Panc1 (cell line): ENCODE results near the gene MMP17.

Source experiments
- POLR2AphosphoS5 ChIP-seq: IDR thresholded peaks from 2 replicates; pipeline ENCODE4 v1.6.1; 2012; ENCODE audit warnings: mild to moderate bottlenecking, low read depth, low read length, moderate library complexity
- REST ChIP-seq, 2 experiments: IDR thresholded peaks; 2 replicates each; pipeline ENCODE4 v1.6.1; 2011 to 2012; ENCODE audit warnings: low read depth in 2 of 2, control low read depth in 1 of 2, low read length in 1 of 2, mild to moderate bottlenecking in 1 of 2, moderate library complexity in 1 of 2; ENCODE audit not compliant: insufficient read depth in 1 of 2
- SIN3A ChIP-seq: IDR thresholded peaks from 2 replicates; pipeline ENCODE4 v1.6.1; 2012; ENCODE audit warnings: low read depth, mild to moderate bottlenecking, low read length, moderate library complexity, borderline replicate concordance; ENCODE audit not compliant: insufficient read depth
- TF ChIP-seq, protein P1 (sequence below): fragments of 450-650 bp; IDR thresholded peaks from 2 replicates; pipeline ENCODE4 v1.5.1; 2017; ENCODE audit warnings: mild to moderate bottlenecking

- TF ChIP-seq, protein P1, sequence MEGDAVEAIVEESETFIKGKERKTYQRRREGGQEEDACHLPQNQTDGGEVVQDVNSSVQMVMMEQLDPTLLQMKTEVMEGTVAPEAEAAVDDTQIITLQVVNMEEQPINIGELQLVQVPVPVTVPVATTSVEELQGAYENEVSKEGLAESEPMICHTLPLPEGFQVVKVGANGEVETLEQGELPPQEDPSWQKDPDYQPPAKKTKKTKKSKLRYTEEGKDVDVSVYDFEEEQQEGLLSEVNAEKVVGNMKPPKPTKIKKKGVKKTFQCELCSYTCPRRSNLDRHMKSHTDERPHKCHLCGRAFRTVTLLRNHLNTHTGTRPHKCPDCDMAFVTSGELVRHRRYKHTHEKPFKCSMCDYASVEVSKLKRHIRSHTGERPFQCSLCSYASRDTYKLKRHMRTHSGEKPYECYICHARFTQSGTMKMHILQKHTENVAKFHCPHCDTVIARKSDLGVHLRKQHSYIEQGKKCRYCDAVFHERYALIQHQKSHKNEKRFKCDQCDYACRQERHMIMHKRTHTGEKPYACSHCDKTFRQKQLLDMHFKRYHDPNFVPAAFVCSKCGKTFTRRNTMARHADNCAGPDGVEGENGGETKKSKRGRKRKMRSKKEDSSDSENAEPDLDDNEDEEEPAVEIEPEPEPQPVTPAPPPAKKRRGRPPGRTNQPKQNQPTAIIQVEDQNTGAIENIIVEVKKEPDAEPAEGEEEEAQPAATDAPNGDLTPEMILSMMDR: no peak
- TF ChIP-seq POLR2AphosphoS5: no peak
- no peak for TF ChIP-seq REST (IDR thresholded peaks at IDR 0.05; ENCODE audit: insufficient read depth in 1 of 2, low read depth in 2 of 2, low read length in 1 of 2)
- no peak for TF ChIP-seq SIN3A
Measured at GRCh38 chr12:131803961-131804521, 24.2 kb upstream of the MMP17 start.
